HCT116 (cell line): ENCODE data around the gene TANC1. TPM values are rescaled to one million over a fixed set of nuclear protein-coding genes. Genes with fewer than 3 reads are reported as not detected.

Experiments
- ATAC-seq: fragments of 200-7000 bp; cut with Tn5 transposase; 2 replicates; pipeline ENCODE4 v1.9.1; 2020; ENCODE audit warnings: mild to moderate bottlenecking, moderate library complexity
- BruUV-seq: library from RNA; stranded (reverse); fragments of 400-500 nt; replicated peaks from 2 replicates; lab custom pipeline; 2021; lab: Mats Ljungman, UMichigan
- CTCF ChIA-PET: fragments of 300-600 bp; sonication (Branson Sonifier 250); formaldehyde crosslinking; loops from one replicate; lab custom pipeline; 2021; ENCODE audit warnings: antibody characterized with exemption; lab: Charles Lee
- POLR2A ChIA-PET: fragments of 300-600, 350-600 bp; sonication (Branson Sonifier 250); formaldehyde crosslinking; loops from one replicate; lab custom pipeline; 2021; ENCODE audit warnings: antibody characterized with exemption; lab: Charles Lee
- RAD21 ChIA-PET, 2 experiments: fragments of 300-600 bp; sonication (Branson Sonifier 250); formaldehyde crosslinking; loops; one replicate each; lab custom pipeline; 2023; ENCODE audit warnings: low total read pairs in 2 of 2; ENCODE audit not compliant: uncharacterized antibody in 2 of 2, unreplicated experiment in 2 of 2, low non-redundant PET in 1 of 2; lab: Charles Lee
- DNase-seq: peaks from one replicate; pipeline ENCODE4 v3.0.0-alpha.2; 2010; ENCODE audit warnings: low read depth, low spot score
- H2AFZ ChIP-seq: fragments of 200-600 bp; shearing (Covaris generic), sonication (generic); 2 replicates; pipeline ENCODE4 v1.6.1; 2017; ENCODE audit warnings: low read depth, mixed run types, mixed read lengths, antibody characterized with exemption, low read length; ENCODE audit not compliant: poor library complexity, severe bottlenecking
- H3K27ac ChIP-seq: 2 replicates; pipeline ENCODE4 v1.5.1; 2012; ENCODE audit warnings: low read depth, low read length
- H3K27me3 ChIP-seq: fragments of 200-600 bp; sonication (generic); 2 replicates; pipeline ENCODE4 v1.6.1; 2016; ENCODE audit warnings: mixed run types, low read length, mixed read lengths; ENCODE audit not compliant: insufficient read depth
- H3K36me3 ChIP-seq, 2 experiments: fragments of 200-500 bp in 1 of 2; fragments of 200-600 bp in 1 of 2; sonication (Bioruptor generic) in 1 of 2; sonication (generic) in 1 of 2; 2 replicates each; pipeline versions ENCODE4 v1.5.1 to v1.6.1; 2014 to 2016; ENCODE audit warnings: low read length in 2 of 2, inconsistent platforms in 1 of 2, mixed read lengths in 1 of 2, mixed run types in 1 of 2; ENCODE audit not compliant: insufficient read depth in 2 of 2, control insufficient read depth in 1 of 2
- H3K4me1 ChIP-seq, 2 experiments: fragments of 200-600 bp in 1 of 2; sonication (generic) in 1 of 2; 2 replicates each; pipeline versions ENCODE4 v1.5.1 to v1.6.1; 2012 to 2017; ENCODE audit warnings: low read length in 2 of 2, inconsistent platforms in 1 of 2, mild to moderate bottlenecking in 1 of 2, mixed read lengths in 1 of 2, mixed run types in 1 of 2, moderate library complexity in 1 of 2; ENCODE audit not compliant: insufficient read depth in 2 of 2, control insufficient read depth in 1 of 2
- H3K4me2 ChIP-seq: fragments of 200-600 bp; sonication (generic); 2 replicates; pipeline ENCODE4 v1.6.1; 2017; ENCODE audit warnings: mixed run types, low read length, mixed read lengths
- H3K4me3 ChIP-seq, 2 experiments: fragments of 200-600 bp in 1 of 2; sonication (generic) in 1 of 2; replicated peaks in 1 of 2; 2 replicates each; pipeline ENCODE4 v1.5.1; 2011 to 2016; ENCODE audit warnings: low read length in 2 of 2, control low read depth in 1 of 2, low read depth in 1 of 2, mild to moderate bottlenecking in 1 of 2, mixed read lengths in 1 of 2, mixed run types in 1 of 2
- H3K79me2 ChIP-seq: fragments of 200-600 bp; sonication (generic); 2 replicates; pipeline ENCODE4 v1.6.1; 2017; ENCODE audit warnings: mild to moderate bottlenecking, mixed run types, low read length, moderate library complexity, mixed read lengths; ENCODE audit not compliant: insufficient read depth
- H3K9ac ChIP-seq: fragments of 200-600 bp; sonication (generic); 2 replicates; pipeline ENCODE4 v1.6.1; 2016; ENCODE audit warnings: low read length, mixed read lengths
- H3K9me2 ChIP-seq: fragments of 200-600 bp; sonication (generic), shearing (Covaris generic); 2 replicates; pipeline ENCODE4 v1.6.1; 2017; ENCODE audit warnings: mixed run types, mild to moderate bottlenecking, moderate library complexity; ENCODE audit not compliant: insufficient read depth
- H3K9me3 ChIP-seq, 2 experiments: fragments of 200-500 bp in 1 of 2; fragments of 200-600 bp in 1 of 2; sonication (Bioruptor generic) in 1 of 2; sonication (generic) in 1 of 2; 2 replicates each; pipeline ENCODE4 v1.6.1; 2014 to 2017; ENCODE audit warnings: low read length in 2 of 2, mixed read lengths in 2 of 2, inconsistent platforms in 1 of 2, low read depth in 1 of 2, mild to moderate bottlenecking in 1 of 2, mixed run types in 1 of 2, moderate library complexity in 1 of 2; ENCODE audit not compliant: control insufficient read depth in 1 of 2, insufficient read depth in 1 of 2
- H4K20me1 ChIP-seq: fragments of 200-600 bp; sonication (generic), shearing (Covaris generic); 2 replicates; pipeline ENCODE4 v1.6.1; 2017; ENCODE audit warnings: mixed run types, mild to moderate bottlenecking, moderate library complexity; ENCODE audit not compliant: insufficient read depth
- CBX3 ChIP-seq: IDR thresholded peaks from 2 replicates; pipeline ENCODE4 v1.6.1; 2012; ENCODE audit warnings: low read depth
- CEBPB ChIP-seq: IDR thresholded peaks from 2 replicates; pipeline ENCODE4 v1.6.1; 2012; ENCODE audit warnings: low read depth
- CTCF ChIP-seq, 3 experiments: fragments of 200-600 bp in 1 of 3; sonication (generic) in 1 of 3; IDR thresholded peaks in 2 of 3; conservative IDR thresholded peaks in 1 of 3; 2 replicates each; pipeline ENCODE4 v1.5.1; 2012 to 2017; ENCODE audit warnings: low read depth in 2 of 3, low read length in 2 of 3, antibody characterized with exemption in 1 of 3, borderline replicate concordance in 1 of 3, control low read depth in 1 of 3, mild to moderate bottlenecking in 1 of 3, mixed read lengths in 1 of 3, mixed run types in 1 of 3, moderate library complexity in 1 of 3; ENCODE audit not compliant: insufficient read depth in 1 of 3
- EGR1 ChIP-seq: IDR thresholded peaks from 2 replicates; pipeline ENCODE4 v1.6.1; 2012; ENCODE audit warnings: low read depth
- ELF1 ChIP-seq: IDR thresholded peaks from 2 replicates; pipeline ENCODE4 v1.6.1; 2012; ENCODE audit warnings: low read depth, borderline replicate concordance
- EZH2 ChIP-seq: fragments of 200-600 bp; sonication (generic); IDR thresholded peaks from 2 replicates; pipeline ENCODE4 v1.6.1; 2017; ENCODE audit warnings: antibody characterized with exemption, mixed run types
- EZH2phosphoT487 ChIP-seq: fragments of 200-600 bp; IDR thresholded peaks from 2 replicates; pipeline ENCODE4 v1.6.1; 2018; ENCODE audit warnings: antibody characterized with exemption, borderline replicate concordance
- MAX ChIP-seq: IDR thresholded peaks from 2 replicates; pipeline ENCODE4 v1.6.1; 2012
- POLR2A ChIP-seq: IDR thresholded peaks from 2 replicates; pipeline ENCODE4 v1.7.0; 2011; ENCODE audit warnings: borderline replicate concordance; ENCODE audit not compliant: insufficient read depth, insufficient read length; ENCODE audit errors: extremely low read depth
- POLR2AphosphoS5 ChIP-seq: IDR thresholded peaks from 2 replicates; pipeline ENCODE4 v1.6.1; 2011; ENCODE audit warnings: mild to moderate bottlenecking, low read depth, low read length, moderate library complexity
- REST ChIP-seq: IDR thresholded peaks from 2 replicates; pipeline ENCODE4 v1.6.1; 2012; ENCODE audit warnings: low read depth
- SIN3A ChIP-seq: IDR thresholded peaks from 2 replicates; pipeline ENCODE4 v1.6.1; 2012; ENCODE audit warnings: low read depth
- SP1 ChIP-seq: IDR thresholded peaks from 2 replicates; pipeline ENCODE4 v1.6.1; 2012; ENCODE audit warnings: low read depth
- TCF7L2 ChIP-seq: IDR thresholded peaks from 2 replicates; pipeline ENCODE4 v1.7.0; 2011; ENCODE audit warnings: borderline replicate concordance, inconsistent platforms; ENCODE audit not compliant: insufficient read depth, insufficient read length; ENCODE audit errors: extremely low read depth
- YY1 ChIP-seq: IDR thresholded peaks from 2 replicates; pipeline ENCODE4 v1.6.1; 2011; ENCODE audit warnings: low read length, low read depth, moderate library complexity, mild to moderate bottlenecking; ENCODE audit not compliant: insufficient replicate concordance; ENCODE audit errors: extremely low read depth
- ZNF274 ChIP-seq: fragments of 200-500 bp; sonication (Bioruptor generic); IDR thresholded peaks from 2 replicates; pipeline ENCODE4 v1.6.1; 2014; ENCODE audit warnings: mild to moderate bottlenecking, low read depth, low read length, inconsistent platforms
- intact Hi-C: fragments of 100-400 bp; cut with micrococcal nuclease; formaldehyde crosslinking; loops from 2 replicates; pipeline ENCODE4 v1.10.0; 2022
- total RNA-seq: library from RNA; stranded (reverse); gene quantifications from one replicate; pipeline ENCODE4 v1.2.1, GENCODE V29; 2021; ENCODE audit not compliant: unreplicated experiment
- TF ChIP-seq, protein P1 (sequence below): IDR thresholded peaks from 2 replicates; pipeline ENCODE4 v1.6.1; 2012

TANC1 gene
- total RNA-seq, 1 experiment from 2014 or later = 15.1 TPM

DNA sequence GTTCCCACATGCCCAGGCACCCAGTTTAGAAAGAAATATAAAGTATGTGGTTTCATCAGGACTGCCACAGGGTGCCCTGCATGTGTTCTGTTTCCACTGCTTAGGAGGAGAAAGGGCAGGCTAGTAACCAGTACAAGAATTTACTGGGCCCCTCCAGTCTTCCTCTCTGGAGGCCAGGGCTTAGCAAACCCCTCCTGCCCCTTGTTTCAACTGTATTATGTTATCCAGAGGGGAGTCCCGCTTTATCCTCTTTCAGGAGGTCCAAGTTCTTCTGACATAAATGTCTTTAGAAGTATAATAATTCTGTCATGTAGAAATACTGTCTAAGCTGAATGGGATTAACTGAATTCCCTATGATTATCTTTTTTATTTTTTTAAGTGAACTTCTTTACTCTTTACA is 185.9 kb downstream of the TANC1 start:
- POLR2A ChIA-PET = no interaction called here
- BruUV-seq = no TSS peak
- Histone ChIP-seq H3K9ac (peak overlapping the region; percentile 2; the same call in 1 of the 2 replicates), H3K4me1 (peaks cover 41 to 53% of the 10 kb centered on the region in 2 experiments), H3K79me2 (no peaks in the 10 kb centered on the region), H3K9me3 (no peaks in the 10 kb centered on the region), H3K27ac (no peak overlapping the region; the same call in 1 of the 2 replicates), H3K4me3 (no peak overlapping the region), H3K9me2 (no peaks in the 10 kb centered on the region), H3K36me3 (no peaks in the 10 kb centered on the region), H3K4me2 (peak overlapping the region; percentile 70), H3K27me3 (no peaks in the 10 kb centered on the region), H2AFZ (no peak overlapping the region), H4K20me1 (no peaks in the 10 kb centered on the region)
- intact Hi-C loops = loop anchor here (10.0 kb wide), 1 partner anchor 560 kb away; the partner anchor contains the start of gene MARCHF7
- TF ChIP-seq CEBPB (no peak), EZH2phosphoT487 (no peak), ELF1 (no peak), POLR2AphosphoS5 (no peak), EGR1 (no peak), TCF7L2 (no peak), REST (no peak), ZNF274 (no peak), SP1 (no peak), POLR2A (no peak), EZH2 (no peak), CTCF (IDR thresholded peaks at IDR 0.05 in 2 of 3, conservative IDR thresholded peaks at IDR 0.05 in 1 of 3; ENCODE audit: borderline replicate concordance in 1 of 3, insufficient read depth in 1 of 3, low read depth in 2 of 3, low read length in 2 of 3) (no peak), CBX3 (no peak), MAX (no peak), YY1 (no peak), SIN3A (no peak)
- TF ChIP-seq, protein P1, sequence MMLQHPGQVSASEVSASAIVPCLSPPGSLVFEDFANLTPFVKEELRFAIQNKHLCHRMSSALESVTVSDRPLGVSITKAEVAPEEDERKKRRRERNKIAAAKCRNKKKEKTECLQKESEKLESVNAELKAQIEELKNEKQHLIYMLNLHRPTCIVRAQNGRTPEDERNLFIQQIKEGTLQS = no peak
- no peak for ATAC-seq
- CTCF ChIA-PET = no interaction called here
- RAD21 ChIA-PET = no interaction called here
- DNase-seq = no peak
